Measurements from ENCODE around the gene ADA. TPM values are rescaled to one million over a fixed set of nuclear protein-coding genes. Genes with fewer than 3 reads are reported as not detected.
A peak's percentile ranks its signal among the peaks of the same experiment; 100 is the strongest.

ADA gene
- total RNA-seq, 4 donors from 2014 or later, result 4.0 to 13.9 (median 7.1) TPM

- H3K4me3 ChIP-seq (replicated peaks in 1 of 3), result no peak overlapping the region
- H3K27me3 ChIP-seq, result no peaks in the 10 kb centered on the region
- no peaks in the 10 kb centered on the region for H3K36me3 ChIP-seq
- no peak for DNase-seq
- 67 to 82% methylated on average over 4 of the region's 4 CpGs for WGBS, 2 donors
- TF ChIP-seq POLR2A (IDR thresholded peaks at IDR 0.05) (no peak), CTCF (IDR thresholded peaks at IDR 0.05) (no peak)
- peak overlapping the region; percentile 37 to 99 (median 89) for H3K27ac ChIP-seq
- H3K9me3 ChIP-seq, result no peaks in the 10 kb centered on the region
- intact Hi-C loops (cut with DNase I), result no loop called here
- H3K4me1 ChIP-seq, result peaks cover 26 to 70% of the 10 kb centered on the region in 2 donors
These were observed 52.8 kb downstream of the ADA start for GRCh38 chr20:44598423-44599305.

GRCh38 chr20:44597930-44598329 is 53.6 kb downstream of the ADA start:
- no peak for TF ChIP-seq CTCF (IDR thresholded peaks at IDR 0.05)
- no peak overlapping the region for H3K4me3 ChIP-seq (replicated peaks in 1 of 3)
- WGBS, 2 donors, result 50 to 64% methylated on average over 4 of the region's 4 CpGs
- no peaks in the 10 kb centered on the region for H3K36me3 ChIP-seq
- no peaks in the 10 kb centered on the region for H3K9me3 ChIP-seq
- peaks cover 26 to 70% of the 10 kb centered on the region in 2 donors for H3K4me1 ChIP-seq
- H3K27me3 ChIP-seq, result no peaks in the 10 kb centered on the region
- no peak for DNase-seq
- H3K27ac ChIP-seq, result peak overlapping the region; percentile 37 to 99 (median 89)
- intact Hi-C loops (cut with DNase I), result no loop called here

GRCh38 chr20:44597516-44597915 is 54.0 kb downstream of the ADA start:
- 73 to 83% methylated on average over 4 of the region's 4 CpGs for WGBS, 2 donors
- no peak for TF ChIP-seq CTCF (IDR thresholded peaks at IDR 0.05)
- no peak for TF ChIP-seq POLR2A (IDR thresholded peaks at IDR 0.05)
- H3K27ac ChIP-seq, result peak overlapping the region in 2 of 3 donors; percentile 89 to 99
- intact Hi-C loops (cut with DNase I), result no loop called here
- DNase-seq, result no peak
- peaks cover 26 to 69% of the 10 kb centered on the region in 2 donors for H3K4me1 ChIP-seq
- no peaks in the 10 kb centered on the region for H3K9me3 ChIP-seq
- H3K36me3 ChIP-seq, result no peaks in the 10 kb centered on the region
- H3K4me3 ChIP-seq (replicated peaks in 1 of 3), result no peak overlapping the region
- no peaks in the 10 kb centered on the region for H3K27me3 ChIP-seq

- no peak for TF ChIP-seq CTCF (IDR thresholded peaks at IDR 0.05)
- Histone ChIP-seq H3K4me3 (replicated peaks in 1 of 3) (no peak overlapping the region), H3K36me3 (peaks cover 0 to under 1% of the 10 kb centered on the region in 2 donors), H3K27me3 (no peaks in the 10 kb centered on the region), H3K9me3 (no peaks in the 10 kb centered on the region), H3K4me1 (peaks cover 20 to 62% of the 10 kb centered on the region in 2 donors), H3K27ac (no peak overlapping the region)
- intact Hi-C loops (cut with DNase I), result no loop called here
- DNase-seq, result no peak
- WGBS, 2 donors, result 94 to 96% methylated on average over 3 of the region's 3 CpGs
These were observed 54.6 kb downstream of the ADA start for GRCh38 chr20:44596876-44597275.

- no peak overlapping the region for H3K4me3 ChIP-seq (replicated peaks in 1 of 3)
- H3K27ac ChIP-seq, result no peak overlapping the region
- peaks cover 0 to 6% of the 10 kb centered on the region in 2 donors for H3K36me3 ChIP-seq
- H3K4me1 ChIP-seq, result peaks cover 13 to 54% of the 10 kb centered on the region in 2 donors
- TF ChIP-seq CTCF (IDR thresholded peaks at IDR 0.05) (no peak), POLR2A (IDR thresholded peaks at IDR 0.05) (no peak)
- 89 to 92% methylated on average over 4 of the region's 4 CpGs for WGBS, 2 donors
- intact Hi-C loops (cut with DNase I), result no loop called here
- H3K9me3 ChIP-seq, result no peaks in the 10 kb centered on the region
- no peak for DNase-seq
- no peaks in the 10 kb centered on the region for H3K27me3 ChIP-seq
These were observed 55.5 kb downstream of the ADA start for GRCh38 chr20:44596010-44596409.
